H1 (cell line): ENCODE data around the gene HS1BP3. TPM values are rescaled to one million over a fixed set of nuclear protein-coding genes. Genes with fewer than 3 reads are reported as not detected.

ENCODE experiments used
- CBX5 ChIP-seq: fragments of 300-800, 300-1000 bp; sonication (generic); IDR thresholded peaks from 2 replicates; pipeline ENCODE4 v1.7.1; 2016; ENCODE audit warnings: antibody characterized with exemption, low read length, low read depth
- CHD1 ChIP-seq: IDR thresholded peaks from 2 replicates; pipeline ENCODE4 v1.6.1; 2012; ENCODE audit warnings: low read depth, low read length, improper control_type of control experiment
- JUN ChIP-seq: IDR thresholded peaks from 2 replicates; pipeline ENCODE4 v1.6.1; 2011; ENCODE audit warnings: low read depth, mild to moderate bottlenecking, improper control_type of control experiment, low read length
- PHF8 ChIP-seq: fragments of 200-600 bp; sonication (generic); conservative IDR thresholded peaks from 2 replicates; pipeline ENCODE4 v1.7.1; 2012; ENCODE audit warnings: low read depth, mild to moderate bottlenecking, inconsistent platforms, low read length, moderate library complexity
- RXRA ChIP-seq: IDR thresholded peaks from 2 replicates; pipeline ENCODE4 v1.6.1; 2011; ENCODE audit warnings: low read depth, mild to moderate bottlenecking, low read length, moderate library complexity; ENCODE audit not compliant: insufficient read depth
- SAP30 ChIP-seq: fragments of 300-600 bp; sonication (generic); IDR thresholded peaks from 2 replicates; pipeline ENCODE4 v1.7.1; 2012; ENCODE audit warnings: low read length, moderate library complexity, mild to moderate bottlenecking, inconsistent platforms; ENCODE audit not compliant: insufficient read depth, insufficient replicate concordance
- polyA plus RNA-seq, 7 experiments: library from polyadenylated mRNA; depleted of rRNA in 3 of 7; stranded (reverse) in 5 of 7; unstranded in 2 of 7; fragments of >200 nt in 5 of 7; fragments of 200-250 nt in 2 of 7; gene quantifications; 1 replicate in 5 of 7; 2 replicates in 1 of 7; 4 replicates in 1 of 7; pipeline versions ENCODE4 v1.2.1 to v1.2.3, GENCODE V29; 2011 to 2013; ENCODE audit warnings: missing spikeins in 2 of 7, mixed read lengths in 2 of 7
- total RNA-seq: library from RNA; stranded (reverse); fragmentation: NEBNext Ultra II Directional; extraction: Animal tissue kit (Norgen Biotek cat#: 25700); gene quantifications from 2 replicates; pipeline ENCODE4 v1.2.1, GENCODE V29; 2021

HS1BP3 gene
- total and polyA plus RNA-seq, 2 of the 8 experiments (the other 6 are each of a cell fraction or from before 2014, with no cell fraction given) = 11.1 to 11.3 TPM

GRCh38 chr2:20599861-20600461 is 50.9 kb downstream of the HS1BP3 start (continued):
- TF ChIP-seq SAP30 = no peak
- TF ChIP-seq RXRA = no peak
- TF ChIP-seq CHD1 = no peak
- no peak for TF ChIP-seq JUN
- TF ChIP-seq CBX5 = no peak
- TF ChIP-seq PHF8 = no peak
